ENCODE data around the gene PIK3R2.

The PIK3R2 gene

DNA sequence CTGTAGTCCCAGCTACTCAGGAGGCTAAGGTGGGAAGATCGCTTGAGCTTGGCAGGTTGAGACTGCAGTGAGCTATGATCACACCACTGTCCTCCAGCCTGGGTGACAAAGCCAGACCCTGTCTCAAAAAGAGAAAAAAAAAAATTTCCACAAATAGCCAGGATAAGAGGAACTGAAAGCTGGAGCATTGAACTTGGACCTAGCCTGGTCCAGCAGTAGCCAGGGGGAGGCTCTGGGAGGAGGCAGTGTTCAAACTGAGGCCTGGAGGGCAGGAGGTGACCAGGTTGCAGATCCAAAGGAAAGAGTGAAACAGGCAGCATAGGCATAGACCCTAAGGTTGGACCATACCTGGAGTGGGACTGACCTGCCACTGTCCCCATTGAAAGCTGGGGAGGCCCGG, 26.9 kb upstream of the PIK3R2 start:
- no peak for DNase-seq

DNA sequence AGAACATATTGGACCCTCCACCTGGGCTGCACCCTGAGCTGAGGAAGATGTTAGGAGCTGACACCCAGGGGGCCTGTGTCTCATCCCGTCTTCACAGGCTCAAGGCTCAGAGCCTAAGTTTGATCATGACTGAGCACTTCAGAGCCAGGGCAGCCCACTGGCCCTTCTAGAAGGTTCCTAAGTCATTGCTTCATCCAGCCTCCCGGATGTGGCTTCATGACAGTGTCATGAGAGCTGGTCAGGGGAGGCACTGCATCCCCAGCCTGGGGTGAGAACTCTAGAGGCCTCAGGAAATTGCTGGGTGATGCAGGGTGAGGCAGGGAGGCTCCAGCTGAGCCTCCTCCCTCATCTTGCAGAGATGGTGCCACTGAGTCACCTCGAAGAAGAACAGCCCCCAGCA, 24.9 kb upstream of the PIK3R2 start:
- DNase-seq, result no peak

DNA sequence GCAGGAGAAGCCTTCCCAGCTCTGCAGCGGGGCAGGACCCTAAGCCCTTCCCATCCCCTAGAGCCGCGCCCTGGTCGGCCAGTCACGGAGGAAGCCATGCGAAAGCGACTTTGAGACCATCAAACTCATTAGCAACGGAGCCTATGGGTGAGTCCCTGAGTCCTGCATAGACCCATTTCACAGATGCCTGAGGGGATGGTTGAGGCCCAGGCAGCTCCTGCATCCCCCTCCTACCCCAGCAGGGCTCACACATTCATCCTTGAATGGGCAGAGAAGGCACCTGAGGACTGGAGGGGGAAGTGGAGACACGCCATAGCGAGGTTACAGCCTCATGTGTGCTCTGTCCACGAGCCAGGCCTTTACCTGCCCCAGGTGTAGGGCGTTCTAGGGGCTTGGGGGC, 24.2 kb upstream of the PIK3R2 start:
- DNase-seq, result no peak

DNA sequence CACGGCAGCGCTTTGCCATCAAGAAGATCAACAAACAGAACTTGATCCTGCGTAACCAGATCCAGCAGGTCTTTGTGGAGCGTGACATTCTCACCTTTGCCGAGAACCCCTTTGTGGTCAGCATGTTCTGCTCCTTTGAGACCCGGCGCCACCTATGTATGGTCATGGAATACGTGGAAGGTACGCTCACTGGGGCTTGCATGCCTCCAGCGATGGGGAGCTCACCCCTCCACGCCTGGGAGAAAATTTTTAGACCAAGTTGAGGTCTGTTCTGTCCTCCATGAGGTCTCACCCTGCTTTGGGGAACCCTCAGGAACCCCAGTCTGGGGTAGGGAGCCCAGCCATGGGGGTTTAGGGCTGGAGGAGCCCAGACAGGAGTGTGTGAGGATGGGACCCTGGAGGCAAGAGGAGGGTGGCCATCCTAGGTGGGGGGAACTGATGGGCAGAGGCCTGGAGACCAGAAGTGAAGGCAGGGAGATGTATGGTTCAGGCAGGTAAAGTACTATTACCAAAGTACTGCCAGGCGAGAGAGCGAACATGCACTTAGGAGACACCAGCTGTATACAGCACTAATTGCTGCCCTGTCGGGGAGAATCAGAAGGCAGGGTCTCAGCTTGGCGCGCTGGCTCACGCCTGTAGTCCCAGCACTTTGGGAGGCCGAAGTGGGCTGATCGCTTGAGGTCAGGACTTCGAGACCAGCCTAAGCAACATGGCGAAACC, 22.3 kb upstream of the PIK3R2 start:
- no peak for DNase-seq

DNA sequence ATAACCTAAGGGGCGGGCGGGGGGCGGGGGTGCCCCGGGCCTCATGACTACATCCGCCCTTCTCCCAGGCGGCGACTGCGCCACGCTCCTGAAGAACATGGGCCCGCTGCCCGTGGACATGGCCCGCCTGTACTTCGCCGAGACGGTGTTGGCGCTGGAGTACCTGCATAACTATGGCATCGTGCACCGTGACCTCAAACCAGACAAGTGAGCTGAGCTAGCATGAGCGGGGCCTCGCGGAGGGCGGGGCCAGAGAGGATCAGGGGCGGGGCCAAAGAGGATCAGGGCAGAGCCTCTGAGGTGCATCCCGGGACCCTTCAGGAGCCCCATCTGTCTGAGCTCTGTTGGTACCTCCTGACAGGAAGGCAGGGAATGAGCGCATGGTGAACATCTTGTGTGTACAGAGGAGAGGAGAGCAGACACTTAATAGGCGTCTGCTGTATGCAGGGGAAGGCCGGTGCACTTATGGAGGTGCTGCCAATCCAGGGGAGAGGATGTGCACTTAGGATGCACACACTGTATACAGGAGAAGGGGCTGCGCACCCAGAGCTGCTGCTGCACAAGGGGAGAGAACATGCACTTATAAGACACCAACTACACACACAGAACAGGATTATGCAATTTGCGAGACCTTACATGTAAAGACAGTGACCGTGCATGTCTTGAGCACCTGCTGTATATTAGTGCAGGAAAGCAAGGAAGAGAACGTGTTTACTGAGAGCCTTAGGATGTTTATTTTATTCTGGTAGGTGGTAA, 20.9 kb upstream of the PIK3R2 start:
- DNase-seq, result no peak

DNA sequence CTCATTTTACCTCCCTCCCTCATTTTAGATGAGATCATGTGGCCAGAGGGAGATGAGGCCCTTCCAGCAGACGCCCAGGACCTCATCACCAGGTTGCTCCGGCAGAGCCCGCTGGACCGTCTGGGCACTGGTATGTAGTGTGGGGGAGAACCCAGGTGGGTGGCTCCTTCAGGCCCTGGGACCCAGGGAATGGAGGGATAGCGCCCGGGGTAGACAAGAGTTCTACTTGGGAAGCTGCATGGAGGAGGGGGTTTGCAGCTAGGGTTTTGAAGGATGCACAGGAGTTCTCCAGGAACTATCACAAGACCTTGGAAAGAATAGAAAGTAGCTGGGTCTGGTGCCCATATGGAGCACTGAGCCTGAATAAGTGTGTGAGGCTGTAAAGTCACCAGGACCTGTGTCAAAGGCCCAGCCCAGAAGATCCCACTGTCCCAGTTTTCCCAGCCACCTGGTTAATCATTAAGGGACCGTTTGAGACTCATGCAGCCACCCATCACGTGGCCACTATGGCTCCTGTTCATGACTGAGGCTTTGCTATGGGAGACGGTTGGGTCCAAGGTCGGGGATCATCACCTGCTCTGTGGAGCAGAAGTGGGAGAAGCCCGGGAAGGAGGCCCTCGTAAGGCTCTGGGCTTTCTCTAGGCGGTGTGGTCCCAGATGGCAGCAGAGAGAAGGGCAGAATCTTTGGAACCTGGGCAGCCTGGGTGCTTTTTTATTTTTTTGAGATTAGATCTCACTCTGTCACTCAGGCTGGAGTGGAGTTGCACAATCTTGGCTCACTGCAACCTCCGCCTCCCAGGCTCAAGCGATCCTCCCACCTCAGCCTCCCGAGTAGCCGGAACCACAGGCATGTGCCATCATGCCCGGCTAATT, 17.0 kb upstream of the PIK3R2 start:
- no peak for DNase-seq

DNA sequence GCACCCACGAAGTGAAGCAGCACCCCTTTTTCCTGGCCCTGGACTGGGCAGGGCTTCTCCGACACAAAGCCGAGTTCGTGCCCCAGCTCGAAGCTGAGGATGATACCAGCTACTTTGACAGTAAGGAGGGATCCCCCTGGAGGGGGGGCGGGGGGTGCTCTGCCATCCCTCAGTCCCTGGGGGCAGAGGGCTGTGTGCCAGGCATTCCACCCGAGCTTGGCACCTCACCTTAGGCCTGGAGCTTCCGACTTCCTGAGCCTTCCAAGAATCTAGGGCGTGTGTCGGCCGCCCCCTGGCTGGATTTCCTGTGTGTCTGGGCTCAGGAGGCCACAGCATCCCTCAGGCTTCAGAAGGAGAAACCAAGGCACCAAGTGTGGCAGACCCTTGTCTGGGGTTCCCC, 15.7 kb upstream of the PIK3R2 start:
- DNase-seq, result no peak

DNA sequence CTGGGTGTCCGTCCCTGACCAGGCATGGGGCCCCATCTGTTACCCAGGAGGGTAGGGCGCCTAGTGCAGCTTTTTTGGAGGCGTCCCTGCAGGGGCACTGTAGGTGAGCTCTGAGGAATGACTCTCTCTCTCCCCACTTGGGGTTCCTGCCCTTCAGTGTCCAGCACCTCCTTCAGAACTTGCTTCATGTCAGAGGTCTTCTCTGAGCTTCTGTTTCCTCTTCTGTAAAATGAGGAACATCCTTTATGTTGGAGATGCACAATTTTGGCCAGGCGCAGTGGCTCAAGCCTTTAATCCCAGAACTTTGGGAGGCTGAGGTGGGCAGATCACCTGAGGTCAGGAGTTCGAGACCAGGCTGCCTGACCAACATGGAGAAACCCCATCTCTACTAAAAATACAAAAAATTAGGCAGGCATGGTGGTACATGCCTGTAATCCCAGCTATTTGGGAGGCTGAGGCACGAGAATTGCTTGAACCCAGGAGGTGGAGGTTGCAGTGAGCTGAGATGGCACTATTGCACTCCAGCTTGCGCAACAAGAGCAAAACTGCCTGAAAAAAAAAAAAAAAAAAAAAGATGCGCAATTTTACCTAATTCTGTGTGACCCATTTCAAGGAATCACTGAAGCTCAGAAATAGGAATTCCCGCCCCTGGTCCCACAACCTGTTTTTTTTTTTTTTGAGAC, 15.2 kb upstream of the PIK3R2 start:
- no peak for DNase-seq

DNA sequence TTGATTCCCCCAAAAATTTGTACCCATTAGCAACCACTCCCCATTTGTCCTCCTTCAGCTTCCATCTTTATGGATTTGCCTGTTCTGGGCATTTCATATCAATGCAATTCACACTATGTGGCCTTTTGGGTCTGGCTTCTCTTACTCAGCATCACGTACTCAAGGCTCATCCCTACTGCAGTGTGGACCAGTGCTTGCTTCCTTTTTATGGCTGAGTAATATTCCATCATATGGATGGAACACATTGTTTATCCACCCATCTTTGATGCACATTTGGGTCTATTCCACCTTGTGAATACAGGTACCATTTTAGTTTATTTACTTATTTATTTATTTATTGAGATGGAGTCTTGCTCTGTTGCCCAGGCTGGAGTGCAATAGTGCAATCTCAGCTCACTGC, 12.5 kb upstream of the PIK3R2 start:
- no peak for DNase-seq

DNA sequence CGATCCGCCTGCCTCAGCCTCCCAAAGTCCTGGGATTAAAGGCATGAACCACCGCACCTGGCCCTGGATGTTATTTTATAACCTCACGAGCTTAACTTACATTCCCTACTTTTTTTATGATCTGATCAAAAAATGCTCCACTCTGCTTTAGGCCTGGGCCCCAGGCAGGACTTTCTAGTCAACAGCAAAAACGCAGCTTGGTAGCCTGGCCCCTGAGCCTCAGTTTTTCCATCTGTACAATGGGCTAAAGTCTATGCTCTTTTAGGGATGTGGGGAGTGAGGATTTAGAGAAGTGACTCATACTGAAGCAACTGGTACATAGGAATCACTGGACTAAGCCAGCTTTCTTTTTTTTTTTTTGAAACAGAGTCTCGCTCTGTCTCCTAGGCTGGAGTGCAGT, 11.9 kb upstream of the PIK3R2 start:
- DNase-seq, result no peak

DNA sequence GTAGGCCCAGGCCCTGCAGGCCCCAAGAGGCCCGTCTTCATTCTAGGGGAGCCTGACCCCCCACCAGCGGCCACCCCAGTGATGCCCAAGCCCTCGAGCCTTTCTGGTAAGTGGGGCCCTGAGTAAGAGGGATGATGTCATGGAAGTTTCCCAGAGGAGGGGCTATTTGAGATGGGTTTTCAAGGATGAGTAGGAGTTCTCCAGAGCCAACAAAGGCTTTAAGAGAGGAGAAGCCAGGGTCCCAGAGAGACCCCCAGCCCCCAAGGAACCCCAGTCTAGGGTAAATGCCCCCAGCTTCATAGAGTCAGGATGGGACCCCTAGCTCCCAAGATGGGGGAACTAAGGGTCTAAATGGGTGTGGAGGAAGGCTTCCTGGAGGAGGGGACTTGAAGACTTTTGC, 9.1 kb upstream of the PIK3R2 start:
- no peak for DNase-seq

DNA sequence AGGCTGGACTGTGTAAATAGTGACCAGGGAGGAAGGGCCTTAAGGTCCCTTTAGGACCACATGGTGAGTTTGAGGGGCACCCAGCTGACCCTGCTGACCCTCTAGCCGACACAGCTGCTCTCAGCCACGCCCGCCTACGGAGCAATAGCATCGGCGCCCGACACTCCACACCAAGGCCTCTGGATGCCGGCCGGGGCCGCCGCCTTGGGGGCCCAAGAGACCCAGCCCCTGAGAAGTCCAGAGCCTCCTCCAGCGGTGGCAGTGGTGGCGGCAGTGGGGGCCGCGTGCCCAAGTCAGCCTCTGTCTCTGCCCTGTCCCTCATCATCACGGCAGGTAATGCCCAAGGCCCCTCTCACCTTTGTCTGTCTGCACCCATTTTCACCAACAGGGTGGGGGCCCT, 8.6 kb upstream of the PIK3R2 start:
- no peak for DNase-seq

DNA sequence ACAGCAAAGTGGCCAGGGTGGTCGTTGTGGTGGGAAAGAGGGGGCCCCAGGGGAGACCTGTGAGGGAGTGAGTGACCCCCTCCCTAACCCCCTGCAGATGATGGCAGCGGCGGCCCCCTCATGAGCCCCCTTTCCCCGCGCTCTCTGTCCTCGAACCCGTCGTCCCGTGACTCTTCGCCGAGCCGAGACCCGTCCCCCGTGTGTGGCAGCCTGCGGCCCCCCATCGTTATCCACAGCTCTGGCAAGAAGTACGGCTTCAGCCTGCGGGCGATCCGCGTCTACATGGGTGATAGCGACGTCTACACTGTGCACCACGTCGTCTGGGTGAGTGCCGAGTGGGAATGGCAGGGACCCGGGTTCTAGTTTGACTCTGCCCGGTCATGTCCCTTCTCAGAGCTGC, 8.1 kb upstream of the PIK3R2 start:
- no peak for DNase-seq

DNA sequence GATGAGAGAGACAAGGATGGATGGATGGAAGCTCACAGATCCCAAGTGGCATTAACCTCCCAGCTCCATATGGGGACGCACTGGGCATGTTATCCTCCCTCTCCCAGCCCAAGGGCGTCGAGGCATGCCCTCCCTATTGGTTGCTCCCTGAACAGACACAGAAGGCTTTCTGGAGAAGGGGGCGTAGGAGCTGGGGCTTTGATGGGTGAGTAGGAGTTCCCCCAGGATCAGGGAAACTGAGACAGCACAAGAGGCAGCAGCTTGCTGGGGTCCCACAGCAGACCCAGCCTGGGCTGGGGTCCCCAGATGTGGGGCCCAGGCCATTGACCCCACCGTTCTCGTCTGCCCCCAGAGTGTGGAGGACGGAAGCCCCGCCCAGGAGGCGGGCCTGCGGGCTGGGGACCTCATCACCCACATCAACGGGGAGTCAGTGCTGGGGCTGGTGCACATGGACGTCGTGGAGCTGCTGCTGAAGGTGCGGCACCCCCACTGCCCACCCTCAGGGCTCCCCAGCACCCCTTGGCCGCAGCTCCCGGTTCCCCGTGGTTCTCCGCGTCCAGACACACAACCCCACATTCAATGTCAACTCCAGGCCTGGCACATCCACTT, 7.5 kb upstream of the PIK3R2 start:
- no peak for DNase-seq

DNA sequence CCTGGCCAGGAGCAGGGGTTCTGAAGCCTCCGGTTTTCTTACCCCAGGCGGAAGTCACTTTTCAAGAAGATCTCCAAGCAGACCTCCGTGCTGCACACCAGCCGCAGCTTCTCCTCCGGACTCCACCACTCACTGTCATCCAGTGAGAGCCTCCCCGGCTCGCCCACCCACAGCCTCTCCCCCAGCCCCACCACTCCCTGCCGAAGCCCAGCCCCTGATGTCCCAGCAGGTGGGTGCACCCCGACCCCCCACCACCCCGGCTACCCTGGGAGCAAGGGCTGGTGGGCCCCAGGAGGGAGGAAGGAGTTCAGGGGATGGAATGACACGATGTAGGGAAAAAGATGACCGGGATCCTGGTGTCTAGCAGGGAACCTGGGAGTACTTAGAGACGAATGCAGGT, 5.6 kb upstream of the PIK3R2 start:
- DNase-seq, result no peak

DNA sequence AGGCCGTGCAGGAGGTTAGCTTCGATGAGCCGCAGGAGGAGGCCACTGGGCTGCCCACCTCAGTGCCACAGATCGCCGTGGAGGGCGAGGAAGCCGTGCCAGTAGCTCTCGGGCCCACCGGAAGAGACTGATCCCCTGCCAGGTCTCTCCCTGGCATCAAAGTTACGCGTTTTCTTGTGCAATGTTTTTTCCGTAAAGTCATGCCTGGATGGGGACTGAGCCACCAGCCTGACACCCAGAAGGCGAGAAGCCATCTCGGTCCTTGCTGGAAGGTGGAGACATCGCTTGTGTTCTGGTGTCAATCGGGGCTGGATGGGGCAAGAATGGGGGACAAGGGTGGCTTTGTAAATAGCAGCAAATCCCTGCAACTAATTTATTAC, 3.4 kb upstream of the PIK3R2 start:
- no peak for DNase-seq

DNA sequence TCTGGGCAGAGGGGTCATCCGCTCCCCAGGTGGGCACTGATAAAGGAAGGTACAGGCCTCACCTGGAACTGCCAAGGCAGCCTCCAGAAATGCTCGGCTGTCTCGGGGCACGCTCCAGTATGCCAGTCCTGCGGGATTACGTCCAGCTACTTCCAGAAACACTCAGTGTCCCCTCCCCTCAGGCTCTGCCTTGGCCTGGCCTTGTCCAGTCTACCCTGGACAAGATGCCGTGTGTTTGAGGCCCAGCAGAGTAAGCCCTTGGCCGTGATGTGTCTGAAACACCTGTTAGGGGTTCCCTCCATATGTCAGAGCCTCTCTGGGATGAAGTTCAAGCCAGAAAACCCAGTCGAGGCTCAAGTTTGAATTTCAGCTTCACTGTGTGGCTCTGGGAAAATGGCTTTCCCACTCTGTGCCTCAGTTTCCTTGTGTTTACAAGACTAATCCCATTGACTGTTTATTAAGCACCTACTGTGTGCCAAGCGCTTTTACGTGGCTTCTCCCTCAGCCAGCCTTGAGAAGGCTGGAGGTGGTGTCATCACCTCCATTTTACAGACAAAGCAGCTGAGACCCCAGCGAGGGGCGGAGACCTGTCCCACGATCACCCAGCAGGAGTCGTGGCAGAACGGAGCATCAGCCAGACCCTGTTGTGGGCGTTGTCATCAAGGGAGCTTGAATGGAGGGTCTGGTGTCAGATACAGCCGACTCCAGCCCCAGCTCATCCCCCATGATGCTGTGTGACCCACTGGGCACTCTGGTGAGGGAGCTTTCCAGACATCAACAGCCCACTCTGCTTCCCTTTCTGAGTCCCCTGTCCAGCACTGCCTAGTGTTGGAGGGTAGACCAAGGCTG, 2.0 kb upstream of the PIK3R2 start:
- no peak for DNase-seq

DNA sequence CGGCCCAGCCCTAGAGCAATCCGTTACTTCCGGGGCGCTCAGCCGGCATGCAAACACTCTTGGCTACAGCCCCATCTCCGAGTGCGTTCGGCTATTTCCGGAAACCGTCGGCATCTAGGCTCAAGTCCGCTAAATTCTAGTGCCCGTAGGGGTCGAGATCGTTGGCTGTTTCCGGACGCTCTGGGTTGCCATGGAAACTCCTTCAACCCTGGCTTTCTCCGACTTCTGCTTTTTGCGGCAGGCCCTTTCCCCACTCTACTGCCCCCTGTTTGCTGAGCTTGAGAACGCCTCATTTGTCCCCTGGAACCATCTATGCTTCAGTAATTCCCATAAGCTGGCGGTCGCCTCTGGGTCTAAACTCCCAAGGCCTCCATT, 534 bp upstream of the PIK3R2 start:
- DNase-seq, result peak; percentile 86 to 91

DNA sequence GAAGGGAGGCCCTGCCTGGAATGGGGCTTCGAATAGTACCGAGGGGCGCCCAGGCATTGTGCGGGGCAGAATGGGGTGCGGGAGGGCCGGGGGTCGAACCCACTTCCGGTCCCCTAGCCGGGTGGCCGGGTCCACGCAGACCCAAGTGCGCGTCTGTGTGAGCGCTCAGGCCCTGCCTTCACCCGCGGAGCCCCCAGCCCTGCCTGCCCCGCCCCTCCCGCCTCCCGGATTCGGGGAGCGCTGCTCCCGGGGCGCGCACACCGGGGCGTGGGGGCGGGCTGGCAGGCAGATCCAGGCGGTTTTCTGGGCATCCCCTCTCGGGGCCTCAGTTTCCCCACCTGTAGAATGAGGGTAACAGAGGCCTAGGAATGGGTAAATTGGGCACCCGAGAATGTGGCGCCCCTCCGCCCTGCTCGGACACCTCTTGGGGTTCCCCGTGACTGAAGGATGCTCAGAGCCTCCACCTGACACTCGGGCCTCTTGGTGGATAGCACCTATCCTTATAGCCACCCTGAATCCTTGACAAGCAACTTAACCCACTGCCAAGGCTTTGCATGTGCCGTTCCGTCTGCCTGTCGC, 682 bp downstream of the PIK3R2 start:
- DNase-seq, result no peak

DNA sequence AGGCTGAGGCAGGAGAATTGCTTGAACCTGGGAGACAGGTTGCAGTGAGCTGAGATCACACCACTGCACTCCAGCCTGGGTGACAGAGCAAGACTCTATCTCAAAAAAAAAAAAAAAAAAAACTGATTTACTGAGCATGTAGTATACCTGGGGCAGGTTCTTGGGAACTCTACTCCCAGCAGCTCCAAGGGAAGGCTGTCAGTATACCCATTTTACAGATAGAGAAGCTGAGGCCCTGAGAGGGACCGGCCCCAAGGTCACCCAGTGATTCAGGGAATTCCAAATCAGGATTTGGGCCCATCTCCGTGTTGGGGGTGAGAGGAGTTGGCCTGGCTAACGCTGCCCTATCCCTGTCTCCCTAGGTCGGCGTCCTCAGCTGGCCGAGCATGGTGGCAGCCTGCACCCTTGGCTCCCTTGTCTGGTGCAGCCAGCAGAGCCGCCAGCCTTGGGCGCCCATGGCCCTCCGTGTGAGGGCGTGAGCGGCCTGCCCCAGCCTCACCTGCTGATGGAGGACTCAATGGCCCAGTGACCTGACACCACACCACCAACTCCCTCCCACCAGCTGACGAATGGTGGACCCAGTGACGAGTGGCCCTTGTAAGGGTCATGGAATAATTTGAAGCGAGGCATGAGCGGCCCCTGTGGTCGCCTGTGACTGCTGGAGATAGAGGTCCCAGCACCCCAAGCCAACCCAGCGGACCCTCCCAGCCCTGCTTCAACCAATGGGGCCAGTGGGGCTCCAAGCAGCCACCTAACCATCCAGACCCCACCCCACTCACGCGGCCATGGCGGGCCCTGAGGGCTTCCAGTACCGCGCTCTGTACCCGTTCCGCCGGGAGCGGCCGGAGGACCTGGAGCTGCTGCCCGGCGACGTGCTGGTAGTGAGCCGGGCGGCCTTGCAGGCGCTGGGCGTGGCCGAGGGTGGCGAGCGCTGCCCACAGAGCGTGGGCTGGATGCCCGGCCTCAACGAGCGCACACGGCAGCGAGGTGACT, 2.4 kb downstream of the PIK3R2 start:
- no peak for DNase-seq
